LNCaP clone FGC (cell line): ENCODE results near the gene SLC6A7.

Experiments
- DNase-seq: peaks from one replicate; pipeline ENCODE4 v3.0.0-alpha.2; 2011; ENCODE audit warnings: low read depth
- H3K4me3 ChIP-seq: 2 replicates; pipeline ENCODE4 v1.5.1; 2011; ENCODE audit warnings: mild to moderate bottlenecking, low read depth, low read length, control low read depth
- TF ChIP-seq, protein P1 (sequence below): IDR thresholded peaks from 2 replicates; pipeline ENCODE4 v1.5.1; 2012; ENCODE audit warnings: mild to moderate bottlenecking; ENCODE audit not compliant: control insufficient read depth, insufficient read depth; ENCODE audit errors: extremely low read depth

SLC6A7 gene

DNA sequence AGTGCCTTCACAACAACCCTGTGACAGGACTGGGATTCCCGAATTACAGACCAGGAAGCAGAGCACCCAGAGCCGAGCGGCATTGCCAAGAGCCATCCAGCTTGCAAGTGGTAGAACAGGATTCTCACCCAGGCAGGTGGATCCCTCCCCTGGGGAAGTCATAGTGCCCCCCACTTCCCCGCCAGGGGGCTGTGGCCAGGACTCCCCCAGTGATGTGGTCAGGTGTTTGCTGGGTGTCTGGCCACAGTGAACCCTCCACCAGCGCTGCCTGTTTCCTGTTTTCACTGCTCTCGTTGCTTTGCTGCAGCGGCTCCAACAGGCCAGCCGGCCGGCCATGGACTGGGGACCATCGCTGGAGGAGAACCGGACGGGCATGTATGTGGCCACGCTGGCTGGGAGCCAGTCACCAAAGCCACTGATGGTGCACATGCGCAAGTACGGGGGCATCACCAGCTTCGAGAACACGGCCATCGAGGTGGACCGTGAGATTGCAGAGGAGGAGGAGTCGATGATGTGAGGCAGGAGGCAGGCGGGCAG is 19.3 kb downstream of the SLC6A7 start:
- DNase-seq = peak; percentile 49
- no peak overlapping the region for H3K4me3 ChIP-seq
- TF ChIP-seq, protein P1, sequence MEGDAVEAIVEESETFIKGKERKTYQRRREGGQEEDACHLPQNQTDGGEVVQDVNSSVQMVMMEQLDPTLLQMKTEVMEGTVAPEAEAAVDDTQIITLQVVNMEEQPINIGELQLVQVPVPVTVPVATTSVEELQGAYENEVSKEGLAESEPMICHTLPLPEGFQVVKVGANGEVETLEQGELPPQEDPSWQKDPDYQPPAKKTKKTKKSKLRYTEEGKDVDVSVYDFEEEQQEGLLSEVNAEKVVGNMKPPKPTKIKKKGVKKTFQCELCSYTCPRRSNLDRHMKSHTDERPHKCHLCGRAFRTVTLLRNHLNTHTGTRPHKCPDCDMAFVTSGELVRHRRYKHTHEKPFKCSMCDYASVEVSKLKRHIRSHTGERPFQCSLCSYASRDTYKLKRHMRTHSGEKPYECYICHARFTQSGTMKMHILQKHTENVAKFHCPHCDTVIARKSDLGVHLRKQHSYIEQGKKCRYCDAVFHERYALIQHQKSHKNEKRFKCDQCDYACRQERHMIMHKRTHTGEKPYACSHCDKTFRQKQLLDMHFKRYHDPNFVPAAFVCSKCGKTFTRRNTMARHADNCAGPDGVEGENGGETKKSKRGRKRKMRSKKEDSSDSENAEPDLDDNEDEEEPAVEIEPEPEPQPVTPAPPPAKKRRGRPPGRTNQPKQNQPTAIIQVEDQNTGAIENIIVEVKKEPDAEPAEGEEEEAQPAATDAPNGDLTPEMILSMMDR = no peak

DNA sequence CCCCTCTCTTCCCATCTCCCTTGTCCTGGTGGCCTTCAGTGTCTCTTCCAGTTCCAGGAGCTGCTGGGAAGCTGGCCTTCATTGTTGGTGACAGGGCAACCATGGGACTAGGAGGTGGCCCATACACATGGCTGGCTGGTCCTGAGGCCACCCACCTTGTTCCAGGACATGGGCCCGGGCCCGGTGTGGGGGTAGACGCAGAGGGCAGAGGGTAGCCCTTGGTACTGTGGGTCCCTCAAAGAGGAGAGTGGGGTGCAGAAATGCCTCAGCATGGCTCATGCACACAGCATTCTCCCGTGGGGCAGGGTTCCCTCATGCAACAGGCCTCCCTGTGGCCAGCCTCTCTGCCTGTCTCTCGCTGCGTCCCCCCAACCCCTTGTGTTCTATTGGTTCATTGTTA is 20.8 kb downstream of the SLC6A7 start:
- TF ChIP-seq, protein P1 = no peak
- no peak for DNase-seq
- H3K4me3 ChIP-seq = no peak overlapping the region

DNA sequence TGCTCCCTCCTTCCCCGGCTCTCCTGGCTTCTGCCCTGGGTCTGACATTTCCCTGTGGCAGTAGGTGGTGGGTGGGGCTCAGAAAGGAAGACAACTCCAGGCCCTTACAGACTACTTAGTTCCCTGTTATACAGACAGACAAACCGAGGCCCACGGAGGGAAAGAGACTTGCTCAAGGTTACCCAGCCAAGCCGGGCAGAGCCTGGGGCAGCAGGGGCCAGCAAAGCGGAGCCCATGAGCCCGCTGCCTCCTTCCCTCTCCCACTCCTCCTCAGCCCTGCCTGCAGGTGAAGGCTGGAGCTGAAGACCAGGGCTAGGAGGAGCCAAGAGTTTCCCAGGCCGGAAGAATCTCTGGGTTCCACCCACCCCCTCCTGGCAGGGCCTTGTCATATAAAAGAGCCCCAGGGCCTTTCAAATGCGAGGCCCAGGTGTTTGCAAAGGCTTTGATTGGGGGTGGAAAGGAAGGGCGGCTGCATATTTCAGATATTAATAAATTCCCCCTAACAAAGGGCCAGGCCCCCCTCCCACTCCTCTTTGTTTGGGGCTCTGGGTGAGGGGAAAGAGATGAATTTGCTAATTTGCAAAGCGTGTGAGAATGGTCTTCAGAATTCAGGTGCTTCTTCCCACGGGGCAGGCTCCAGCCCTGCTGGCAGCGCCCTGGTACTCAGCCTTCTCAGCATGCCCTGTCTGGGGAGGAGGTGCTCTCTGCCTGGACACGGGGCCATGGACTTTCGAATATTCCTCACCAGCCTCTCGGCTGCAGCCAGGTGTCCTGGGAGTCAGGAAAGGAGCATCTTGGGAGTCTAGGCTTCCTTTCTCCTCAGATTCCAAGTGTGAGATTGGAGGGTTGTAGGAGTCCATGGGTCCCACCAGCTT is 21.5 kb downstream of the SLC6A7 start:
- no peak for DNase-seq
- TF ChIP-seq, protein P1 = no peak
- no peak overlapping the region for H3K4me3 ChIP-seq

DNA sequence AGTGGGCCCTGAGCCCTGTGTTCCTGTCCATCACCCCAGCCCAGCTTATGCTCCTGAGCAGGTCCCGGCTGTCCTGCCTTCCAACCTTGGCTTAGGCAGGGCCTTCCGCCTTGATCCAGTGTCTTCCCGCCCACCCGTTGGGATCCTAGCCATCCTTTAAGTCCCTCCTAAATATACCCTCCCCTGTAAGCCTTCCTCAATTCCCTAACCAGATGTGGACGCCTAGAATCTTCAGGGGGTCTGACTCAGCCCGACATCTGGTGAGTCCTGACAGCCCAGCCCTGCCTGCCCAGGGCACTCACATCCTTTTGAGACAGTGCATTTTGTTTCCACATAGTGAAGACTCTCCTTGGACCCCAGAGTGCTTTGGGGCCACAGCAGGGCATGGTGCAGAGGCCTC is 23.7 kb downstream of the SLC6A7 start:
- DNase-seq = no peak
- H3K4me3 ChIP-seq = no peak overlapping the region
- TF ChIP-seq, protein P1 = no peak

DNA sequence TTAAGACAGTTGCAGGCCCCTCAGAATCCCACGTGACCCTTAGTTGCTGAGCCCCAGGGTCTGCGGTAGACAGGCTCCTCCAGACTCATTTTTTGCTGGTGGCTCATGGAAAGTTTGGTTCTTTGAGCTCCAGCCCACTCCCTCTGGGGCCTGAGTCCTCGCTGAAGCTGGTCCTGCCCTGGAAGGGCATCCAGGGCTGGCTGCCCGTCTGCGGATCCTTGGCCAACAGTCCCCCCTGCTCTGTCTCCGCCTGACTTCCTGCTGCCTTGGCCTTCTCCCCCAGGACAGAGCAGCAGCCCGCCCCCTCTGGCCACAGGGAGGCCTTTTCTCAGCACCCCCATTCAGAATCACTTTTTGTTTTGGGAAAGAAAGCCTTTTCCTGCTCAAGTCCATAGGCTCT is 24.4 kb downstream of the SLC6A7 start:
- TF ChIP-seq, protein P1 = no peak
- no peak for DNase-seq
- H3K4me3 ChIP-seq = no peak overlapping the region

DNA sequence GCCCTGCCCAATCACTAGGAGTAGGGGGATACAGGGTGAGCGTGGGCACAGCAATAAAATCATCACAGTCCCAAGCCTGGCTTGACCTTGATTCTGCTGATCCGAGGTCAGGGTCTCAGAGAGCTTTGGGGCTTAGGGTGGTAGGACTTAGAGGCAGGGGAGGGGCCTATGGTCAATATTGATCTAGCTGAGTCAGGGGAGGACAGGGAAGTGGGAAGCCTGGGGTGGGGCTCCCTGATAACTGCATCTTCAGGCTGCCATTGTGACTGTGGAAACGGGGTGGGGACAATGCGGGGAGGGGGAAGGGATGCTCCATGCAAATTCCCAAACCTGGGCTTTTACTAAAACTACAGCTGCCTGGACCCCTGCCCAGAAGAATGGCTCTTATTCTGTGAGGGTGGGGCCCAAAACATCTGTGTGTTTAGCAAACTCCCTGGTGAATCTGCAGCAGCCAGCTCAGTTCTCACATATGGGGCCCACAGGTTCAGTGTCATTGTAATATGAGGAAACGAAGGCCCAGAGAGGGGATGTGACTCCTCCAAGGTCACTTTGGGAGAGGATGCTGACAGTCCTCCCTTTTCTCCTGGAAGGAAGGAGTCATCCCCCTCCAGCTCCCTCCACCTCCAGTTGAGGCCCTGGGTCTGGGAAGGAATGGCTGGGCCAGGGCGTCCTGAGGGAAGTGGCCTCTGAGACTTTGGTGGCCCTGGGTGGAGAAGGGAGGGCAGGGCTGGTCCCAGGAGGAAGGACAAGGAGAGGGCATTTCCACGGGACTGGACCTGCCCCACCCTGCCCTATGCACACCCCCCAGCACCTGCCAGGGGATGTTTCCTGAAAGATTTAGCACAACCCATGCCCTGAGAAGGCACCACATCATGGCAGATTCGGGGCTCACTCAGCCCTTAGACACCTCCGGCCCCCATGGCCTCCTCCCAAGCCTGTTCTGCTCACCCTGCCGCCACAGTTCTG is 26.4 kb downstream of the SLC6A7 start:
- TF ChIP-seq, protein P1 = no peak
- no peak overlapping the region for H3K4me3 ChIP-seq

More for the DNA sequence above, 26.4 kb downstream of the SLC6A7 start:
- DNase-seq = no peak
